ENCODE results near the gene TMEM269.

DNA sequence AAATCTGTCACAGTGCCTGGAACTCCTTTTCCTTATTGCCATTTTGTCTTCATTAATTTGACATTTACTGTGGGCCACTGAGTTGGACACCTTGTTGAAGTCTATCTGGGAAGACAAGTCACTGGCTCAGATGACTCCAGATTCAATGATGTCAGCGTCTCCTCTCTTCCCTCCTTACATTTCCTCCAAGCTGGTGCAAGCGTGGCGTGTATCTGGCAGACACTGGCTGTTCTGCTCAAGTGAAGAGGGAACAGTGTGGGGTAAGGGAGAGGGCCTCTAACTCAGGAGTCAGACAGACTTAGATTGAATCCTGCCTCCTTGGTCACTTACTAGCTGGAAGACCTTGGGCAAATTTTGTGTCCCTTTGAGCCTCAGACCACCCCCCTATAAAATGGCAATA lies 52.9 kb downstream of the TMEM269 start:
- TF ChIP-seq EZH2phosphoT487 (IDR thresholded peaks at IDR 0.05; ENCODE audit: insufficient read depth, low read depth): no peak
- TF ChIP-seq EZH2 (IDR thresholded peaks at IDR 0.05; ENCODE audit: insufficient read depth, poor library complexity, severe bottlenecking): no peak
